Naive B cell (primary cell): ENCODE results near the gene NEURL3. TPM values are rescaled to one million over a fixed set of nuclear protein-coding genes. Genes with fewer than 3 reads are reported as not detected.
"Not testable (repeated sequence)": the region's sequence is repeated elsewhere in the genome, so short reads cannot be mapped to it uniquely, and the experiment has no call there.

Experiments
- ATAC-seq, 2 donors: fragments of 150-1000 bp; cut with Tn5 transposase; 2 replicates each; pipeline ENCODE4 v1.10.0; 2021; ENCODE audit warnings: low read depth in 2 of 2, mild to moderate bottlenecking in 2 of 2, moderate library complexity in 2 of 2
- DNase-seq: peaks from one replicate; pipeline ENCODE4 v3.0.0; 2022
- H3K27ac Mint-ChIP-seq, 6 donors: one replicate each; pipeline ENCODE4 v1.8.0; 2020 to 2022; ENCODE audit warnings: mild to moderate bottlenecking in 6 of 6, mixed read lengths in 6 of 6, moderate library complexity in 5 of 6, inconsistent platforms in 2 of 6
- H3K27me3 Mint-ChIP-seq, 3 donors: one replicate each; pipeline ENCODE4 v1.8.0; 2021 to 2022; ENCODE audit warnings: mixed read lengths in 3 of 3, mild to moderate bottlenecking in 1 of 3
- H3K36me3 Mint-ChIP-seq, 2 donors: one replicate each; pipeline ENCODE4 v1.8.0; 2020 to 2022; ENCODE audit warnings: mixed read lengths in 2 of 2, inconsistent platforms in 1 of 2, mild to moderate bottlenecking in 1 of 2
- H3K4me1 Mint-ChIP-seq, 3 donors: one replicate each; pipeline ENCODE4 v1.8.0; 2020 to 2022; ENCODE audit warnings: mixed read lengths in 3 of 3, inconsistent platforms in 1 of 3, mild to moderate bottlenecking in 1 of 3, moderate library complexity in 1 of 3
- H3K4me3 Mint-ChIP-seq, 8 donors: one replicate each; pipeline ENCODE4 v1.8.0; 2020 to 2022; ENCODE audit warnings: mild to moderate bottlenecking in 8 of 8, mixed read lengths in 8 of 8, moderate library complexity in 8 of 8, inconsistent platforms in 2 of 8
- H3K9me3 Mint-ChIP-seq, 7 donors: one replicate each; pipeline ENCODE4 v1.8.0; 2020 to 2022; ENCODE audit warnings: mixed read lengths in 7 of 7, mild to moderate bottlenecking in 5 of 7, inconsistent platforms in 2 of 7, moderate library complexity in 1 of 7
- polyA plus RNA-seq, 6 donors: library from polyadenylated mRNA; unstranded; fragments of 300-500 nt; fragmentation: Illumina TruSeq; gene quantifications; one replicate each; pipeline ENCODE4 v1.2.3, GENCODE V29; 2021; ENCODE audit warnings: low read depth in 6 of 6

NEURL3 gene
- polyA plus RNA-seq, 6 donors from 2014 or later = 0.28 TPM; not detected in 5

DNA sequence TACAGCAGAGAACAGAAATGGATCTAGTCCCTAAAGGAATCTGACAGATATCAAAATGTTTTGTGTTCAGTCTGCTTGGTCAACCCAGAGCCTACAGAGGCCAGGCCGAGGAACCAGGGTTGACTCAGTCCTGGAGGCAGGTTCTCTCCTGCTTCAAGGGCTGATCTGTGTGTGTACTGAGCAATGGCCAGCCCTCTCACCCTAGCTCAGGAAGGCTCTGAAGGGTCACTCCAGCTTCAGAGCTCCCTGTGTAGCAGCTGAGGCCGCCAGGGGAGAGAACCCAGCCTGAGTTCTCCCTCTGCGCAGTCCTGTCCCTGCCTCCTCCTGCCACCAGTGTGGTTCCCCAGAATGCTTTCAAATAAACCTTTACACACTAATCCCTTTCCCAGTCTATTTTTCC, 41.1 kb downstream of the NEURL3 start:
- peaks cover 0 to 14% (median 10%) of the 10 kb centered on the region in 7 donors for H3K9me3 Mint-ChIP-seq
- DNase-seq (no peak), ATAC-seq (no peak)
- H3K27ac Mint-ChIP-seq = no peak overlapping the region
- no peak overlapping the region for H3K4me3 Mint-ChIP-seq
- no peaks in the 10 kb centered on the region for H3K4me1 Mint-ChIP-seq
- no peaks in the 10 kb centered on the region for H3K36me3 Mint-ChIP-seq
- H3K27me3 Mint-ChIP-seq = peaks cover 0 to 11% (median 9%) of the 10 kb centered on the region in 3 donors

DNA sequence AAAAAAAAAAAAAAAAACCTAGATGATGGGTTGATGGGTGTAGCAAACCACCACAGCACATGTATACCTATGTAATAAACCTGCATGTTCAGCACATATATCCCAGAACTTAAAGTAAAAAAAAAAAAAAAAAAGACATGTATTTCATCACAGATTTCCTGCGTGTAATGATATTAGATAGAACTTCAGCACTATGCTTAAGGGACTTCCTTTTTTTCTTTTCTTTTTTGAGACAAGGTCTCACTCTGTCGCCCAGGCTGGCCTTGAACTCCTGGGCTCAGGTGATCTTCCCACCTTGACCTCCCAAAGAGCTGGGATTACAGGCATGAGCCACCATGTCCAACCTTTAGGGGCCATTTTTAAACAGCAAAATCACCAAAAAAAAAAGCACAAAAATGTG, 42.0 kb downstream of the NEURL3 start:
- DNase-seq (no peak), ATAC-seq (no peak)
- H3K9me3 Mint-ChIP-seq = peaks cover 0 to 19% (median 10%) of the 10 kb centered on the region in 7 donors
- no peaks in the 10 kb centered on the region for H3K4me1 Mint-ChIP-seq
- peaks cover 0 to 11% (median 5%) of the 10 kb centered on the region in 3 donors for H3K27me3 Mint-ChIP-seq
- H3K36me3 Mint-ChIP-seq = no peaks in the 10 kb centered on the region
- H3K27ac Mint-ChIP-seq = no peak overlapping the region
- no peak overlapping the region for H3K4me3 Mint-ChIP-seq

DNA sequence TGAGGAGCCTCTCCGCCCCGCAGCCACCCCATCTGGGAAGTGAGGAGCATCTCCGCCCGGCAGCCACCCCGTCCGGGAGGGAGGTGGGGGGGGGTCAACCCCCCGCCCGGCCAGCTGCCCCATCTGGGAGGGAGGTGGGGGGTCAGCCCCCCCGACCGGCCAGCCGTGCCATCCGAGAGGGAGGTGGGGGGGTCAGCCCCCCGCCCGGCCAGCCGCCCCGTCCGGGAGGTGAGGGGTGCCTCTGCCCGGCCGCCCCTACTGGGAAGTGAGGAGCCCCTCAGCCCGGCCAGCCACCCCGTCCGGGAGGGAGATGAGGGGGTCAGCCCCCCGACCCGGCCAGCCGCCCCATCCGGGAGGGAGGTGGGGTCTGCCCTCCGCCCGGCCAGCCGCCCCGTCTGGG, 43.5 kb downstream of the NEURL3 start:
- DNase-seq, H3K4me1 Mint-ChIP-seq, H3K36me3 Mint-ChIP-seq, H3K27ac Mint-ChIP-seq, H3K4me3 Mint-ChIP-seq, ATAC-seq: not testable (repeated sequence)
- peaks cover 0 to 11% (median 5%) of the 10 kb centered on the region in 3 donors for H3K27me3 Mint-ChIP-seq
- peaks cover 0 to 19% (median 10%) of the 10 kb centered on the region in 7 donors for H3K9me3 Mint-ChIP-seq

DNA sequence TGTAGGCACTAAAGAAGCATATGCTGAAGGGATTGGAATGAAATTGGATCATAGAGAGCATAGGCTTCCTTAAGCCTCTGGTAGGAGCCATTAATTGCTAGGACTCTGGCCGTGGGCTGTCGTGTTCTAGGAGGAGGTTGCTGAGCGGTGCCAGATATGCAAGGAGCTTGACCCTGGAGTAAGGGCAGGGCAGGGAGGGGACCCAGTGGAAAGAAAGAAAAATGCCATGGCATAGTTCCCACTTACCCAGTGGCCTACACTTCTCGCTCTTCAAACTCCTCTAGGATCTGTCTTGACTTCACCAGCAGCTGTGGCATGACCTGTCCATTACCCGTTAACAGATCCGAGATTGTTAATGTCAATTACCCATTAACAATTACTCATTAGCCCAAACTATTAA, 53.1 kb downstream of the NEURL3 start:
- Mint-ChIP-seq H3K27me3 (peaks cover 0 to 17% (median 6%) of the 10 kb centered on the region in 3 donors), H3K4me3 (no peak overlapping the region), H3K36me3 (no peaks in the 10 kb centered on the region), H3K4me1 (no peaks in the 10 kb centered on the region), H3K9me3 (no peaks in the 10 kb centered on the region), H3K27ac (no peak overlapping the region)
- DNase-seq (no peak), ATAC-seq (no peak)

DNA sequence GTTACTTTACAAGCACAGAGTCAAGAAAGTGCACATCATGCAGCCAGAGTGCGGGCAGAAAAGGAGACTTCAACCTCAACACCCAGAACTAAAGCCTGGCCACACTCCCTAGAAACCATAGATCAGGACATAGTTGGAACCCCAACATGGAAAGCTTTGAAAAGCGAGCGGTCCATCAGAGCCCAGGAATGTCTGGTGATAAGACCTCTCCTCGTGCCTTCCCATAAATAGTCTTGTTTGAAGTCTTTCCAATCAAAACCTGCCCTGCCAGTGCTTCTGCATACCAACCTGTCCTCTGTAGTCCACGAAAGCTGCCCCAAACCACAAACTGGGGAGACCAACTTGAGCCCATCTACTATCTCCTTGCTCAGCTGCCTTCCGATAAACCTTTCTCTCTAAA, 55.5 kb downstream of the NEURL3 start:
- Mint-ChIP-seq H3K27me3 (peaks cover 0 to 17% (median 6%) of the 10 kb centered on the region in 3 donors), H3K4me1 (no peaks in the 10 kb centered on the region), H3K27ac (no peak overlapping the region), H3K36me3 (no peaks in the 10 kb centered on the region), H3K4me3 (no peak overlapping the region), H3K9me3 (peaks cover 0 to 4% (median 0%) of the 10 kb centered on the region in 7 donors)
- ATAC-seq = no peak
- DNase-seq = no peak

DNA sequence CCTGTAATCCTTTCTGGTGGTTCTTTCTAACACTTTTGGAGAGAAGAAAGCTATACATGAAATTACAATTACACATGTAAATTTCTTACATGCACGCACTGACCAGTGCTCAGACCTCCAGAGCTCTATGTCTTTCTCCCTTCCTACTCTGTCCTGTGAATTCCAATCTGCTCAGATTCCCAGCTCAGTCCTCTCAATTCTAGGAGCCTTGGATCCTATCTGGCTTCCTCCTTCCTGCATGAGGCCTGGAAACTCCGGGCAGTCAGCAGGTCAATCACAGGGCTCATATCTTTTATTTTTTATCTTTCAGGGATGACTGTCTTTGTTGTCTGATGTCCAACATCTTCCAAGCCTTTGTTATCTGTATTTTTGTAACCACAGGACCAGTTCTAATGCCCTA, 56.0 kb downstream of the NEURL3 start:
- peaks cover 0 to 17% (median 2%) of the 10 kb centered on the region in 3 donors for H3K27me3 Mint-ChIP-seq
- H3K27ac Mint-ChIP-seq = peak overlapping the region in 1 of 6 donors; percentile 87
- H3K9me3 Mint-ChIP-seq = peaks cover 0 to 4% (median 0%) of the 10 kb centered on the region in 7 donors
- no peaks in the 10 kb centered on the region for H3K4me1 Mint-ChIP-seq
- ATAC-seq = no peak
- DNase-seq = no peak
- no peak overlapping the region for H3K4me3 Mint-ChIP-seq
- no peaks in the 10 kb centered on the region for H3K36me3 Mint-ChIP-seq

DNA sequence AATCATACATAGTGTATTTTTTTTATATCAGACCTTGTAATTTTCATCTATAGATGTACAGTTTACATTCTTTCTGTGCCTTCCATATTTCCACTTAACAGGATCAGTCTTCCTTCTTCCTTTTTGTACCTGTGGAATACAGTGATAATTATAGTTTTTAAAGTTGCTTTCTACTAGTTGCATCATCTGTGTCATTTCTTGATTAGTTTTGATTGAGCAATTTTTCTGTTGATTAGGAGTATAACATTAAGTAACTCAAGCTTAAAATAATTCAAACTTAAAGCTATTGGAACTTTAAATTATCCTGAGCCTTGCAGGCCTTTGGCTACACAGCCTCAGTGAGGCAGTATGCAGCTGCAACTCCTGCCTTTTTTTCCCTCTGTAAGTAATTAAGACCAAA, 57.4 kb downstream of the NEURL3 start:
- no peak overlapping the region for H3K4me3 Mint-ChIP-seq
- H3K27me3 Mint-ChIP-seq = peaks cover 0 to 12% (median 6%) of the 10 kb centered on the region in 3 donors
- no peak overlapping the region for H3K27ac Mint-ChIP-seq
- H3K4me1 Mint-ChIP-seq = no peaks in the 10 kb centered on the region
- peaks cover 0 to 4% (median 2%) of the 10 kb centered on the region in 7 donors for H3K9me3 Mint-ChIP-seq
- no peak for DNase-seq
- H3K36me3 Mint-ChIP-seq = no peaks in the 10 kb centered on the region
- no peak for ATAC-seq

Other genes starting within 250 kb of the NEURL3 start
- gene TMEM127, start 239.4 kb downstream of the NEURL3 start, polyA plus RNA-seq = 10 to 100 TPM; 37.8 to 52.0 (median 40.1) TPM
- 100 to 1,000 TPM in 1 of 6 donors, 10 to 100 TPM in 5; 57.8 to 101 (median 92.2) TPM for gene CIAO1, start 239.1 kb downstream of the NEURL3 start, polyA plus RNA-seq
- gene SNRNP200, start 199.8 kb downstream of the NEURL3 start, polyA plus RNA-seq = 10 to 100 TPM; 61.7 to 95.9 (median 71.2) TPM
- 1 to 10 TPM in 5 of 6 donors, under 1 TPM in 1; 0.78 to 3.9 (median 1.5) TPM for gene ITPRIPL1, start 180.0 kb downstream of the NEURL3 start, polyA plus RNA-seq
- gene NCAPH, start 169.6 kb downstream of the NEURL3 start, polyA plus RNA-seq = under 1 TPM in 1 of 6 donors, not detected in 5; 0.45 TPM
- gene ARID5A, start 31.4 kb upstream of the NEURL3 start, polyA plus RNA-seq = 10 to 100 TPM; 20.8 to 45.9 (median 28.5) TPM
- 10 to 100 TPM in 1 of 6 donors, 1 to 10 TPM in 5; 1.1 to 15.6 (median 8.0) TPM for gene KANSL3, start 133.0 kb upstream of the NEURL3 start, polyA plus RNA-seq
- not detected for gene FER1L5, start 137.4 kb upstream of the NEURL3 start, polyA plus RNA-seq
- gene LMAN2L, start 234.7 kb upstream of the NEURL3 start, polyA plus RNA-seq = 10 to 100 TPM in 5 of 6 donors, 1 to 10 TPM in 1; 9.3 to 18.9 (median 16.8) TPM